ENCODE measurements around the gene PRKCE. TPM values are rescaled to one million over a fixed set of nuclear protein-coding genes. Genes with fewer than 3 reads are reported as not detected.

PRKCE gene
- total and polyA plus RNA-seq, 2 of the 8 experiments (the other 6 are each of a cell fraction or from before 2014, with no cell fraction given): 0.54 to 2.1 TPM

GRCh38 chr2:45844796-45845457, 193.5 kb downstream of the PRKCE start:
- H3K27ac ChIP-seq (ENCODE audit: low read depth, low read length): no peak overlapping the region
- no peaks in the 10 kb centered on the region for H3K9me3 ChIP-seq (ENCODE audit: insufficient read depth in 2 of 2, low read depth in 1 of 2, low read length in 1 of 2)
- no peak for TF ChIP-seq BACH1 (IDR thresholded peaks at IDR 0.05; ENCODE audit: low read length)
- no peak for TF ChIP-seq CBX8 (IDR thresholded peaks at IDR 0.05; ENCODE audit: borderline replicate concordance, low read depth, low read length)
- no peak overlapping the region for H2BK20ac ChIP-seq (ENCODE audit: low read length)
- no peaks in the 10 kb centered on the region for H3K79me2 ChIP-seq (ENCODE audit: control insufficient read depth in 1 of 2, insufficient read depth in 2 of 2, low read length in 2 of 2)
- H4K5ac ChIP-seq (ENCODE audit: insufficient read length, low read depth, low read length): no peak overlapping the region
- no peak overlapping the region for H2BK12ac ChIP-seq (ENCODE audit: low read depth, low read length)
- H3K14ac ChIP-seq (ENCODE audit: insufficient read length): no peak overlapping the region
- no peak overlapping the region for H2AK5ac ChIP-seq (ENCODE audit: low read depth, low read length)
- DNase-seq (ENCODE audit: low read depth in 1 of 2, low spot score in 2 of 2) (no peak), FAIRE-seq (no peak)
- no peak overlapping the region for H2AFZ ChIP-seq (ENCODE audit: low read length)
- no peak overlapping the region for H3K4me2 ChIP-seq (ENCODE audit: insufficient read depth in 1 of 2, low read depth in 2 of 2, low read length in 2 of 2)
- no peak overlapping the region for H3K4me3 ChIP-seq (ENCODE audit: extremely low read depth in 1 of 4, insufficient read depth in 2 of 4, low read depth in 3 of 4, low read length in 4 of 4)
- no peak overlapping the region for H2BK15ac ChIP-seq (ENCODE audit: low read length)
- no peaks in the 10 kb centered on the region for H3K36me3 ChIP-seq (ENCODE audit: control insufficient read depth in 2 of 4, insufficient read depth in 4 of 4, low read length in 3 of 4)
- H3K9ac ChIP-seq (replicated peaks in 1 of 4; ENCODE audit: extremely low read depth in 1 of 4, low read depth in 3 of 4, low read length in 3 of 4): no peak overlapping the region
- no peak overlapping the region for H3K4ac ChIP-seq (replicated peaks; ENCODE audit: insufficient read length, low read depth, low read length)
- POLR2A ChIA-PET (ENCODE audit: partially characterized antibody): no interaction called here
- no peak overlapping the region for H2BK120ac ChIP-seq (replicated peaks; ENCODE audit: low read depth, low read length)
- H3K27me3 ChIP-seq (replicated peaks in 1 of 4; ENCODE audit: control insufficient read depth in 3 of 4, extremely low read depth in 1 of 4, insufficient read depth in 3 of 4, low read length in 3 of 4): peaks cover 0 to 2% (median 0%) of the 10 kb centered on the region in 4 experiments; a peak in 1 of 7 replicates
- no peaks in the 10 kb centered on the region for H3K79me1 ChIP-seq (ENCODE audit: low read depth, low read length)
- no peak overlapping the region for H4K91ac ChIP-seq (replicated peaks; ENCODE audit: insufficient read length, low read length)
- peak overlapping the region; percentile 48; the same call in 1 of the 2 replicates for H3K18ac ChIP-seq (ENCODE audit: extremely low read depth, low read length)
- H3K23me2 ChIP-seq (ENCODE audit: low read depth, low read length): no peaks in the 10 kb centered on the region
- no peaks in the 10 kb centered on the region for H4K20me1 ChIP-seq (replicated peaks in 1 of 2; ENCODE audit: control insufficient read depth in 1 of 2, insufficient read depth in 2 of 2, low read length in 2 of 2)
- no peak overlapping the region for H3K23ac ChIP-seq (ENCODE audit: insufficient read length)
- CTCF ChIA-PET (ENCODE audit: partially characterized antibody): interaction anchor here (1.1 kb wide), 1 partner anchor 21 kb away, joined by 3 read pairs; no protein-coding TSS in a partner anchor
- no peak overlapping the region for H3K56ac ChIP-seq (replicated peaks; ENCODE audit: insufficient read length, low read depth, low read length)
- 94% methylated on average over 3 of the region's 3 CpGs; no CpG with 5 or more reads in 1 of the 2 experiments for WGBS, 2 experiments (ENCODE audit: extremely low coverage in 1 of 2, insufficient coverage in 1 of 2, insufficient read length in 1 of 2, insufficient replicate concordance in 2 of 2, low coverage in 1 of 2, low lambda C conversion rate in 2 of 2, missing lambda C conversion rate in 1 of 2)
- no peaks in the 10 kb centered on the region for H3K4me1 ChIP-seq (replicated peaks in 1 of 4; ENCODE audit: control insufficient read depth in 3 of 4, insufficient read depth in 4 of 4, low read length in 3 of 4)
- no peak overlapping the region for H2BK5ac ChIP-seq (ENCODE audit: low read depth, low read length)
- no peak overlapping the region for H4K8ac ChIP-seq (ENCODE audit: extremely low read depth, insufficient read depth, low read length)
